Measurements from ENCODE around the gene ALPG. TPM values are rescaled to one million over a fixed set of nuclear protein-coding genes. Genes with fewer than 3 reads are reported as not detected.

The ALPG gene
- total RNA-seq, 1 donor from 2014 or later: not detected

DNA sequence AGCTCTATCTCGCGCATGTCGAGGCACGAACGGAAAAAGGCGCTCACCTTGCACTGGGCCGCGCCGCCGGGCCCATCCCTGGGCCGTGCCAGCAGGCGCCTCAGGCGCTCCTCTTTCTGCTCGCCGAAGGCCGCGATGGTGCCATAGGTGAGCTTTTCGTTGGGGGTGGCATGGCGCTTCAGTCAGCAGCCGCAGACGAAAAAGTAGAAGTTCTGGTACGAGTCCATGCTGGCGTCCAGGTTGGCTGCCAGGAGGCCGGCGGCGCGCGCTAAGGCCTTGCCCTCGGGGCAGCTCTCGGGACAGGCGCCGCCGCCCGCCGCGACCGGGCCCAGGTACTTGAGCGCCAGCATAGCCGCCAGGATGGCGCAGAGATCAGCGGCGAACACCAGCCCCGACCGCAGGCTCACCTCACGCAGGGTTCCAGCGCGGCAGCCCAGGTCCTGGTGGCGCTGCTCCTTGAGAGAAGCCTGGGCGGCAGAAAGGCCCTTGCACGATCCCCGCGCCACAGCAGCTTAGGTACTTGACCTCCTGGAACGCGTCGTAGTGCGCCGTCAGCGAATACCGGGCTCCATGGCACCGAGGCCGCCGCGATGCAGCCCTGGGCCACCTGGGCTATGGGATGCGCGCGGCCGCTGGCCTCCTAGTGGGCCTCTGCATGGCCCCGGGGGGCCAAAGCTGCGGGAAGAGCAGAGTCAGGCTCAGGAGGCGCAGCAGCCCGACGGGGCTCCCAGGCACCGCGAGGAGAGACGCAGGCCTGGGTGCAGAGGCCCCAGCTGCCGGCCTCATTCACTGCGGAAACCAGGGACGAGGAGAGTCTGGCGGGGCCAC is 12.8 kb downstream of the ALPG start:
- H3K27ac Mint-ChIP-seq: no peak overlapping the region
- DNase-seq (ENCODE audit: low spot score): peak; percentile 62
- Histone ChIP-seq H3K79me2 (ENCODE audit: low read depth) (no peaks in the 10 kb centered on the region), H3K27ac (no peak overlapping the region), H3K4me3 (peak overlapping the region; percentile 52), H3K27me3 (peaks cover 80% of the 10 kb centered on the region), H4K20me1 (ENCODE audit: low read depth) (peaks cover 8% of the 10 kb centered on the region), H3K4me1 (peaks cover 9% of the 10 kb centered on the region), H3K4me2 (peak overlapping the region; percentile 89), H3K36me3 (no peaks in the 10 kb centered on the region), H3K9ac (no peak overlapping the region), H3F3A (ENCODE audit: low read depth) (peaks cover 13% of the 10 kb centered on the region), H3K9me3 (ENCODE audit: low read depth) (peaks cover 5% of the 10 kb centered on the region), H2AFZ (replicated peaks) (peak overlapping the region; percentile 80)
- H3K36me3 Mint-ChIP-seq: peaks cover 7% of the 10 kb centered on the region
- peaks cover 71% of the 10 kb centered on the region for H3K27me3 Mint-ChIP-seq (ENCODE audit: insufficient read depth, low read depth)
- peak; percentile 92 for TF ChIP-seq EZH2phosphoT487 (IDR thresholded peaks at IDR 0.05)
- TF ChIP-seq, protein P1, sequence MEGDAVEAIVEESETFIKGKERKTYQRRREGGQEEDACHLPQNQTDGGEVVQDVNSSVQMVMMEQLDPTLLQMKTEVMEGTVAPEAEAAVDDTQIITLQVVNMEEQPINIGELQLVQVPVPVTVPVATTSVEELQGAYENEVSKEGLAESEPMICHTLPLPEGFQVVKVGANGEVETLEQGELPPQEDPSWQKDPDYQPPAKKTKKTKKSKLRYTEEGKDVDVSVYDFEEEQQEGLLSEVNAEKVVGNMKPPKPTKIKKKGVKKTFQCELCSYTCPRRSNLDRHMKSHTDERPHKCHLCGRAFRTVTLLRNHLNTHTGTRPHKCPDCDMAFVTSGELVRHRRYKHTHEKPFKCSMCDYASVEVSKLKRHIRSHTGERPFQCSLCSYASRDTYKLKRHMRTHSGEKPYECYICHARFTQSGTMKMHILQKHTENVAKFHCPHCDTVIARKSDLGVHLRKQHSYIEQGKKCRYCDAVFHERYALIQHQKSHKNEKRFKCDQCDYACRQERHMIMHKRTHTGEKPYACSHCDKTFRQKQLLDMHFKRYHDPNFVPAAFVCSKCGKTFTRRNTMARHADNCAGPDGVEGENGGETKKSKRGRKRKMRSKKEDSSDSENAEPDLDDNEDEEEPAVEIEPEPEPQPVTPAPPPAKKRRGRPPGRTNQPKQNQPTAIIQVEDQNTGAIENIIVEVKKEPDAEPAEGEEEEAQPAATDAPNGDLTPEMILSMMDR (IDR thresholded peaks at IDR 0.05): no peak
- TF ChIP-seq EZH2 (IDR thresholded peaks at IDR 0.05): peak; percentile 99
- H3K9me3 Mint-ChIP-seq: peaks cover 20% of the 10 kb centered on the region
- H3K4me3 Mint-ChIP-seq: no peak overlapping the region
- H3K4me1 Mint-ChIP-seq: peaks cover 14% of the 10 kb centered on the region

DNA sequence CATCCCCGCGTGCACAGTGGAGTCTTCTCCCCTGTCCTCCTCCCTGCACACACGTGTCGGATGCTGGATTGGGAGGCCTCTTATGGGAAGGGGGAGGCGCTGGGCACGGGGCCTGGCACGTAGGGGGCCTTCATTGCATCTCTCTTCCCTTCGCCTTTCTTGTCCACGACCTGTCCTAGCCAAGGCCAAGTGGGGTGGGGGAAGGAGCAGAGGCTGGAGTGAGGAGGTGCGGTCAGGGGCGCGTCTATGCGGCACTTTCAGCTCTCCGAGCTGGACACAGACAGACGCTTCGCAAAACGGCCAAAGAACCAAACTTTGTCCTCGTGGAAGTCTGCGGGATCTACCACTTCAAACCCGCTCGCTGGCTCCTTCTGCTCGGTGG is 13.4 kb downstream of the ALPG start:
- DNase-seq (ENCODE audit: low spot score): no peak
- Mint-ChIP-seq H3K4me1 (peaks cover 14% of the 10 kb centered on the region), H3K27me3 (ENCODE audit: insufficient read depth, low read depth) (peaks cover 74% of the 10 kb centered on the region), H3K36me3 (peaks cover 7% of the 10 kb centered on the region), H3K27ac (no peak overlapping the region), H3K9me3 (peaks cover 20% of the 10 kb centered on the region), H3K4me3 (peak overlapping the region; percentile 75)
- peaks cover 9% of the 10 kb centered on the region for H3K4me1 ChIP-seq
- no peaks in the 10 kb centered on the region for H3K36me3 ChIP-seq
- H3K4me2 ChIP-seq: peak overlapping the region; percentile 89
- H3K27ac ChIP-seq: no peak overlapping the region
- peaks cover 86% of the 10 kb centered on the region for H3K27me3 ChIP-seq
- peaks cover 5% of the 10 kb centered on the region for H3K9me3 ChIP-seq (ENCODE audit: low read depth)
- TF ChIP-seq, protein P1 (IDR thresholded peaks at IDR 0.05): no peak
- TF ChIP-seq EZH2 (IDR thresholded peaks at IDR 0.05): peak; percentile 63
- TF ChIP-seq EZH2phosphoT487 (IDR thresholded peaks at IDR 0.05): peak; percentile 90
- peak overlapping the region; percentile 52 for H3K4me3 ChIP-seq
- H3K79me2 ChIP-seq (ENCODE audit: low read depth): no peaks in the 10 kb centered on the region
- H2AFZ ChIP-seq (replicated peaks): peak overlapping the region; percentile 75
- H3K9ac ChIP-seq: no peak overlapping the region
- peaks cover 13% of the 10 kb centered on the region for H3F3A ChIP-seq (ENCODE audit: low read depth)
- peaks cover 8% of the 10 kb centered on the region for H4K20me1 ChIP-seq (ENCODE audit: low read depth)

DNA sequence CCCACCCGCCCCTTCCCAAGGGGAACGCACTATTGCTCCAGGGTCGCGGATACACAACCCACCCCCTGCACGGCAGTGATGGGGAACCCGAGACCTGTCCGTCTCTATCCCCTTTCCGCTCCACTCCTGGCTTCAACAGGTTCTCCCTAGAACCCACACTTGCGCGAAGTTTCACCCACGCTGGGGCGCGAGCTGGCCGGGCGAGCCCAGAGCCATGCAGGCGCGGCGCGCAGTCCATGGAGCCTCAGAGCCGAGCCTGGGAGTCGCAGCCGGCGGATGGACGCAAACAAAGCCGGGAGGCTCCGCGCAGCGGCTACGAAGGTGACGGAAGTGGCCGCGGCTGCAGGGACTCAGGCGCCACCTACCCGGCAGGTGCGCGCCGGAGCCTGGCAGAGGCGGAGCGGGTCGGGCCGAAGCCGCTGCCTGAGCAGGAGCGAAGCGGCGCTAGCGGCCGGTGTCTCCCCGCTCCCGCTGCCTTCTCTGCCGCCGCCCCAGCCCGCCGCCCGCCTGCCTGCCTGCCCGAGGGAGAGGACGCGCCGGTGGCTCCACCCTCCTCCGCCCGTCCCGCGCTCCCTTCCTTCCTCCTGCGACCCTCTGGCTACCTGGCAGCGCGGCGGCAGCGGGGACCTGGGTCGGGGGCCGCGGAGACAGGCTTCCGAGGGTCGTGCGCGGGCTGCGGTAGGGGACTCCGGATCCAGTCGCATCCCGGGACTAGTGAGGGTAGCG is 14.0 kb downstream of the ALPG start:
- H3K9me3 ChIP-seq (ENCODE audit: low read depth): peaks cover 5% of the 10 kb centered on the region
- peaks cover 13% of the 10 kb centered on the region for H3F3A ChIP-seq (ENCODE audit: low read depth)
- H3K4me3 Mint-ChIP-seq: peak overlapping the region; percentile 75
- peak overlapping the region; percentile 75 for H2AFZ ChIP-seq (replicated peaks)
- peak overlapping the region; percentile 89 for H3K4me2 ChIP-seq
- H3K4me1 ChIP-seq: peaks cover 9% of the 10 kb centered on the region
- H3K9ac ChIP-seq: no peak overlapping the region
- H3K36me3 ChIP-seq: no peaks in the 10 kb centered on the region
- H3K27ac Mint-ChIP-seq: no peak overlapping the region
- H3K4me1 Mint-ChIP-seq: peaks cover 14% of the 10 kb centered on the region
- peaks cover 8% of the 10 kb centered on the region for H4K20me1 ChIP-seq (ENCODE audit: low read depth)
- H3K79me2 ChIP-seq (ENCODE audit: low read depth): no peaks in the 10 kb centered on the region
- TF ChIP-seq, protein P1 (IDR thresholded peaks at IDR 0.05): no peak
- TF ChIP-seq EZH2phosphoT487 (IDR thresholded peaks at IDR 0.05) (peak; percentile 88), EZH2 (IDR thresholded peaks at IDR 0.05) (peak; percentile 83)
- peaks cover 20% of the 10 kb centered on the region for H3K9me3 Mint-ChIP-seq
- peaks cover 91% of the 10 kb centered on the region for H3K27me3 ChIP-seq
- H3K36me3 Mint-ChIP-seq: peaks cover 7% of the 10 kb centered on the region
- H3K27me3 Mint-ChIP-seq (ENCODE audit: insufficient read depth, low read depth): peaks cover 73% of the 10 kb centered on the region
- peak overlapping the region; percentile 52 for H3K4me3 ChIP-seq
- DNase-seq (ENCODE audit: low spot score): peak; percentile 85
- no peak overlapping the region for H3K27ac ChIP-seq
